Uterus (tissue), 2 donors: ENCODE data around the gene RBMS3.

Source experiments
- POLR2A ChIP-seq, 2 donors: fragments of 450-650 bp; IDR thresholded peaks; one replicate each; pipeline ENCODE4 v1.6.1; 2016; ENCODE audit warnings: antibody characterized with exemption in 2 of 2, mild to moderate bottlenecking in 1 of 2, moderate library complexity in 1 of 2
- TF ChIP-seq, protein P1 (sequence below), 4 experiments: fragments of 200-600 bp in 2 of 4; fragments of 450-650 bp in 2 of 4; sonication (generic) in 2 of 4; IDR thresholded peaks; one replicate each; pipeline ENCODE4 v1.5.1; 2016 to 2019; ENCODE audit warnings: antibody characterized with exemption in 4 of 4, mild to moderate bottlenecking in 2 of 4, moderate library complexity in 1 of 4

DNA sequence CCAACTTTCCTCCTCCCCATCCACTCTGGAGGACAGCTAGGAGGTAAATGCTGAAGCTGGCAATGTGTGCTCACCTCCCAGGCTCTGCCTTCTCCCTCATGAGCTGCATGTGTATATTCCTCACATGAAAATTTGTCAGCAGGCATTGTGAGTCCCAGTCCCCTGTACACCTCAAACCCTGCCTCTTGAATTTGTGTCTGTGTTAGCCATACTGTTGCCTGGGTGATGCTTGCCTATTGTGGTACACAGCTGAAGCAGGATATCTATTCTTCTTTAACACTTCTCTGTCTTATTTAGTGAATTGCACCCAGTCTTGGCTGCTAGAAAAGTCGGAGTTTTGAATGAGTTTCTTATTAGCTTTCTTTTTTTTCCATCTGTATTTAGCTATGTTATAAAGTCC lies 739.5 kb downstream of the RBMS3 start:
- TF ChIP-seq, protein P1, sequence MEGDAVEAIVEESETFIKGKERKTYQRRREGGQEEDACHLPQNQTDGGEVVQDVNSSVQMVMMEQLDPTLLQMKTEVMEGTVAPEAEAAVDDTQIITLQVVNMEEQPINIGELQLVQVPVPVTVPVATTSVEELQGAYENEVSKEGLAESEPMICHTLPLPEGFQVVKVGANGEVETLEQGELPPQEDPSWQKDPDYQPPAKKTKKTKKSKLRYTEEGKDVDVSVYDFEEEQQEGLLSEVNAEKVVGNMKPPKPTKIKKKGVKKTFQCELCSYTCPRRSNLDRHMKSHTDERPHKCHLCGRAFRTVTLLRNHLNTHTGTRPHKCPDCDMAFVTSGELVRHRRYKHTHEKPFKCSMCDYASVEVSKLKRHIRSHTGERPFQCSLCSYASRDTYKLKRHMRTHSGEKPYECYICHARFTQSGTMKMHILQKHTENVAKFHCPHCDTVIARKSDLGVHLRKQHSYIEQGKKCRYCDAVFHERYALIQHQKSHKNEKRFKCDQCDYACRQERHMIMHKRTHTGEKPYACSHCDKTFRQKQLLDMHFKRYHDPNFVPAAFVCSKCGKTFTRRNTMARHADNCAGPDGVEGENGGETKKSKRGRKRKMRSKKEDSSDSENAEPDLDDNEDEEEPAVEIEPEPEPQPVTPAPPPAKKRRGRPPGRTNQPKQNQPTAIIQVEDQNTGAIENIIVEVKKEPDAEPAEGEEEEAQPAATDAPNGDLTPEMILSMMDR (IDR thresholded peaks at IDR 0.05), result no peak
- no peak for TF ChIP-seq POLR2A (IDR thresholded peaks at IDR 0.05)
